Panc1 (cell line): ENCODE data around the gene TRIB2.

Experiments used
- POLR2AphosphoS5 ChIP-seq: IDR thresholded peaks from 2 replicates; pipeline ENCODE4 v1.6.1; 2012; ENCODE audit warnings: mild to moderate bottlenecking, low read depth, low read length, moderate library complexity
- SIN3A ChIP-seq: IDR thresholded peaks from 2 replicates; pipeline ENCODE4 v1.6.1; 2012; ENCODE audit warnings: low read depth, mild to moderate bottlenecking, low read length, moderate library complexity, borderline replicate concordance; ENCODE audit not compliant: insufficient read depth
- TF ChIP-seq, protein P1 (sequence below): fragments of 450-650 bp; IDR thresholded peaks from 2 replicates; pipeline ENCODE4 v1.5.1; 2017; ENCODE audit warnings: mild to moderate bottlenecking
- TF ChIP-seq, protein P2 (sequence below), 2 experiments: IDR thresholded peaks; 2 replicates each; pipeline ENCODE4 v1.6.1; 2011 to 2012; ENCODE audit warnings: low read depth in 2 of 2, control low read depth in 1 of 2, low read length in 1 of 2, mild to moderate bottlenecking in 1 of 2, moderate library complexity in 1 of 2; ENCODE audit not compliant: insufficient read depth in 1 of 2

DNA sequence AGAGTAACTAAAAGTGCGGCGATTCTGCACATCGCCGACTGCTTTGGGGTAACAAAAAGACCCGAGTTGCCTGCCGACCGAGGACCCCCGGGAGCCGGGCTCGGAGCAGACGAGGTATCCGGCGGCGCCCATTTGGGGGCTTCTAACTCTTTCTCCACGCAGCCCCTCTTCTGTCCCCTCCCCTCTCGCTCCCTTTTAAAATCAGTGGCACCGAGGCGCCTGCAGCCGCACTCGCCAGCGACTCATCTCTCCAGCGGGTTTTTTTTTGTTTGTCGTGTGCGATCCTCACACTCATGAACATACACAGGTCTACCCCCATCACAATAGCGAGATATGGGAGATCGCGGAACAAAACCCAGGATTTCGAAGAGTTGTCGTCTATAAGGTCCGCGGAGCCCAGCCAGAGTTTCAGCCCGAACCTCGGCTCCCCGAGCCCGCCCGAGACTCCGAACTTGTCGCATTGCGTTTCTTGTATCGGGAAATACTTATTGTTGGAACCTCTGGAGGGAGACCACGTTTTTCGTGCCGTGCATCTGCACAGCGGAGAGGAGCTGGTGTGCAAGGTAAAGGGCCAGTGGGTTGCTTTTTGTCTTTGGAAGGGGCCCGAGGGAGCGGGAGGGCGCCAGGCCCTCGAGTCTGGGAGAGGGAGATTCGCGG is 1.4 kb downstream of the TRIB2 start:
- TF ChIP-seq, protein P1, sequence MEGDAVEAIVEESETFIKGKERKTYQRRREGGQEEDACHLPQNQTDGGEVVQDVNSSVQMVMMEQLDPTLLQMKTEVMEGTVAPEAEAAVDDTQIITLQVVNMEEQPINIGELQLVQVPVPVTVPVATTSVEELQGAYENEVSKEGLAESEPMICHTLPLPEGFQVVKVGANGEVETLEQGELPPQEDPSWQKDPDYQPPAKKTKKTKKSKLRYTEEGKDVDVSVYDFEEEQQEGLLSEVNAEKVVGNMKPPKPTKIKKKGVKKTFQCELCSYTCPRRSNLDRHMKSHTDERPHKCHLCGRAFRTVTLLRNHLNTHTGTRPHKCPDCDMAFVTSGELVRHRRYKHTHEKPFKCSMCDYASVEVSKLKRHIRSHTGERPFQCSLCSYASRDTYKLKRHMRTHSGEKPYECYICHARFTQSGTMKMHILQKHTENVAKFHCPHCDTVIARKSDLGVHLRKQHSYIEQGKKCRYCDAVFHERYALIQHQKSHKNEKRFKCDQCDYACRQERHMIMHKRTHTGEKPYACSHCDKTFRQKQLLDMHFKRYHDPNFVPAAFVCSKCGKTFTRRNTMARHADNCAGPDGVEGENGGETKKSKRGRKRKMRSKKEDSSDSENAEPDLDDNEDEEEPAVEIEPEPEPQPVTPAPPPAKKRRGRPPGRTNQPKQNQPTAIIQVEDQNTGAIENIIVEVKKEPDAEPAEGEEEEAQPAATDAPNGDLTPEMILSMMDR, result no peak
- TF ChIP-seq, protein P2, sequence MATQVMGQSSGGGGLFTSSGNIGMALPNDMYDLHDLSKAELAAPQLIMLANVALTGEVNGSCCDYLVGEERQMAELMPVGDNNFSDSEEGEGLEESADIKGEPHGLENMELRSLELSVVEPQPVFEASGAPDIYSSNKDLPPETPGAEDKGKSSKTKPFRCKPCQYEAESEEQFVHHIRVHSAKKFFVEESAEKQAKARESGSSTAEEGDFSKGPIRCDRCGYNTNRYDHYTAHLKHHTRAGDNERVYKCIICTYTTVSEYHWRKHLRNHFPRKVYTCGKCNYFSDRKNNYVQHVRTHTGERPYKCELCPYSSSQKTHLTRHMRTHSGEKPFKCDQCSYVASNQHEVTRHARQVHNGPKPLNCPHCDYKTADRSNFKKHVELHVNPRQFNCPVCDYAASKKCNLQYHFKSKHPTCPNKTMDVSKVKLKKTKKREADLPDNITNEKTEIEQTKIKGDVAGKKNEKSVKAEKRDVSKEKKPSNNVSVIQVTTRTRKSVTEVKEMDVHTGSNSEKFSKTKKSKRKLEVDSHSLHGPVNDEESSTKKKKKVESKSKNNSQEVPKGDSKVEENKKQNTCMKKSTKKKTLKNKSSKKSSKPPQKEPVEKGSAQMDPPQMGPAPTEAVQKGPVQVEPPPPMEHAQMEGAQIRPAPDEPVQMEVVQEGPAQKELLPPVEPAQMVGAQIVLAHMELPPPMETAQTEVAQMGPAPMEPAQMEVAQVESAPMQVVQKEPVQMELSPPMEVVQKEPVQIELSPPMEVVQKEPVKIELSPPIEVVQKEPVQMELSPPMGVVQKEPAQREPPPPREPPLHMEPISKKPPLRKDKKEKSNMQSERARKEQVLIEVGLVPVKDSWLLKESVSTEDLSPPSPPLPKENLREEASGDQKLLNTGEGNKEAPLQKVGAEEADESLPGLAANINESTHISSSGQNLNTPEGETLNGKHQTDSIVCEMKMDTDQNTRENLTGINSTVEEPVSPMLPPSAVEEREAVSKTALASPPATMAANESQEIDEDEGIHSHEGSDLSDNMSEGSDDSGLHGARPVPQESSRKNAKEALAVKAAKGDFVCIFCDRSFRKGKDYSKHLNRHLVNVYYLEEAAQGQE (IDR thresholded peaks at IDR 0.05; ENCODE audit: insufficient read depth in 1 of 2, low read depth in 2 of 2, low read length in 1 of 2), result no peak
- TF ChIP-seq SIN3A, result no peak
- 0 out of 2 replicates have a peak, but pooled peaks have one; percentile 0 for TF ChIP-seq POLR2AphosphoS5
